ENCODE data around the gene MIP. TPM values are rescaled to one million over a fixed set of nuclear protein-coding genes. Genes with fewer than 3 reads are reported as not detected.
"Not testable (repeated sequence)": the region's sequence is repeated elsewhere in the genome, so short reads cannot be mapped to it uniquely, and the experiment has no call there.

The MIP gene
- not detected for total RNA-seq

DNA sequence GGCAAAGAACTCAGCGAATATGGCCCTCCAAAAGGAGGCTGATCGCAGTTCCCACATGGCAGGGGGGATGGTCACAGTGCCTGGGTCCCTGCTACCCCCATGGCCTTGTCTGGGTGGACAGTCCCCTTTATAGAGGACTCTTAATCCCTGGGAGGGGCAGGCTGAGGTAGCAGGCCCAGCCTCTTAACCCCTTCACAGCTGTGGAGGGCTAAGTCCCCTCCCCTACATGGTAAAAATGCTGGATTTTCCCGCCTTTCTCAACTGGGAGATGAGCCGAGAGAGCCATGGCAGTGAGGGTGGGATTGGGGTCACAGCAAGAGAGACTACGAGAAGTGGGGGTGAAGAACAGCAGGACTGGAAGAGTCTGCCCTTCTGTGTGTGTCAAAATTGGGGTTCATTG lies at the start of gene MIP:
TSS of gene MIP (minus strand) at position 101 of the 400 bp plus-strand sequence. CDS start at position 57, 44 bp downstream.
- no peak for ATAC-seq (ENCODE audit: low FRiP score in 2 of 2)
- WGBS, 2 donors: 85 to 88% methylated on average over 5 of the region's 5 CpGs

DNA sequence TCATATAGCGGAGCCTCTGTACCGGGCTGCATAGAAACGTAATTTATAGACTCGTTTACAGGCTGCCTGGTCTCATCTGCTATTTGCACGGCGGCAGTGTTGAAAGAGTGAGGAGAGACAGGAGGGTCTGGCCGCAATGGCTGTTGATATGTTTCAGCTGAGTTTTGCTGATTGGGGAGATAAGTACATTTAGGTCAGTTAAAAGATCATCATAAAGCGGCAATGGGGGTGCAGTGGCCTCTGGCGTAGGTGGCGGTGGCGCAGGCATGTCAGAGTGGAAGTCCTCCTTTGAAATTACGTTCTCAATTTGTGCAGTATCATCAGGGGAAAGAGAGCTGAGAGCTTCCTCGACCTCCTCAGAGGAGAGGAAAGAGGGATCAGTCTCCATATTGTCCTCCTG lies 45.4 kb upstream of the MIP start:
- H3K4me1 ChIP-seq; H3K27me3 ChIP-seq; H3K9me3 ChIP-seq; H3K36me3 ChIP-seq; H3K4me3 ChIP-seq; ATAC-seq (ENCODE audit: low FRiP score in 2 of 2); H3K27ac ChIP-seq: not testable (repeated sequence)
- DNase-seq: peak in 1 of 2 donors; percentile 37
- WGBS, 2 donors: 84 to 91% methylated on average over 13 of the region's 13 CpGs

More for the DNA sequence above, at the start of gene MIP:
- TF ChIP-seq POLR2AphosphoS5 (IDR thresholded peaks at IDR 0.05) (no peak), POLR2A (IDR thresholded peaks at IDR 0.05) (no peak), EP300 (IDR thresholded peaks at IDR 0.05) (no peak)
- TF ChIP-seq, protein P1, sequence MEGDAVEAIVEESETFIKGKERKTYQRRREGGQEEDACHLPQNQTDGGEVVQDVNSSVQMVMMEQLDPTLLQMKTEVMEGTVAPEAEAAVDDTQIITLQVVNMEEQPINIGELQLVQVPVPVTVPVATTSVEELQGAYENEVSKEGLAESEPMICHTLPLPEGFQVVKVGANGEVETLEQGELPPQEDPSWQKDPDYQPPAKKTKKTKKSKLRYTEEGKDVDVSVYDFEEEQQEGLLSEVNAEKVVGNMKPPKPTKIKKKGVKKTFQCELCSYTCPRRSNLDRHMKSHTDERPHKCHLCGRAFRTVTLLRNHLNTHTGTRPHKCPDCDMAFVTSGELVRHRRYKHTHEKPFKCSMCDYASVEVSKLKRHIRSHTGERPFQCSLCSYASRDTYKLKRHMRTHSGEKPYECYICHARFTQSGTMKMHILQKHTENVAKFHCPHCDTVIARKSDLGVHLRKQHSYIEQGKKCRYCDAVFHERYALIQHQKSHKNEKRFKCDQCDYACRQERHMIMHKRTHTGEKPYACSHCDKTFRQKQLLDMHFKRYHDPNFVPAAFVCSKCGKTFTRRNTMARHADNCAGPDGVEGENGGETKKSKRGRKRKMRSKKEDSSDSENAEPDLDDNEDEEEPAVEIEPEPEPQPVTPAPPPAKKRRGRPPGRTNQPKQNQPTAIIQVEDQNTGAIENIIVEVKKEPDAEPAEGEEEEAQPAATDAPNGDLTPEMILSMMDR (IDR thresholded peaks at IDR 0.05): no peak
- H3K4me3 ChIP-seq: no peak within 1 kb of the TSS
- no peak for DNase-seq
- H3K27me3 ChIP-seq: no peaks in the 10 kb centered on the region
- H3K9me3 ChIP-seq: no peaks in the 10 kb centered on the region
- no peak within 1 kb of the TSS for H3K27ac ChIP-seq
- no peaks in the 10 kb centered on the region for H3K36me3 ChIP-seq
- H3K4me1 ChIP-seq: peaks cover 0 to 5% (median 4%) of the 10 kb centered on the region in 4 donors

DNA sequence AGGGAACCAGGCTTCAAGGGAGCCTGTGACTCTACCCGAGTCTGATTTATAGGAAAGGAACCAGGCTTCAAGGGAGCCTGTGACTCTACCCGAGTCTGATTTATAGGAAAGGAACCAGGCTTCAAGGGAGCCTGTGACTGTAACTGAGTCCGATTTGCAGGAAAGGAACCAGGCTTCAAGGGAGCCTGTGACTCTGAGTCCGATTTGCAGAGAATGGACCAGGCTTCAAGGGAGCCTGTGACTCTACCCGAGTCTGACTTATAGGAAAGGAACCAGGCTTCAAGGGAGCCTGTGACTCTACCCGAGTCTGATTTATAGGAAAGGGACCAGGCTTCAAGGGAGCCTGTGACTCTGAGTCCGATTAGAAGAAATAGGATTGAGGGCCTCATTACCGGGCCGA lies 45.0 kb upstream of the MIP start:
- not testable (repeated sequence) for H3K4me1 ChIP-seq; H3K27me3 ChIP-seq; H3K4me3 ChIP-seq; ATAC-seq (ENCODE audit: low FRiP score in 2 of 2); H3K36me3 ChIP-seq; H3K9me3 ChIP-seq; H3K27ac ChIP-seq; DNase-seq
- 84 to 85% methylated on average over 9 of the region's 9 CpGs for WGBS, 2 donors

DNA sequence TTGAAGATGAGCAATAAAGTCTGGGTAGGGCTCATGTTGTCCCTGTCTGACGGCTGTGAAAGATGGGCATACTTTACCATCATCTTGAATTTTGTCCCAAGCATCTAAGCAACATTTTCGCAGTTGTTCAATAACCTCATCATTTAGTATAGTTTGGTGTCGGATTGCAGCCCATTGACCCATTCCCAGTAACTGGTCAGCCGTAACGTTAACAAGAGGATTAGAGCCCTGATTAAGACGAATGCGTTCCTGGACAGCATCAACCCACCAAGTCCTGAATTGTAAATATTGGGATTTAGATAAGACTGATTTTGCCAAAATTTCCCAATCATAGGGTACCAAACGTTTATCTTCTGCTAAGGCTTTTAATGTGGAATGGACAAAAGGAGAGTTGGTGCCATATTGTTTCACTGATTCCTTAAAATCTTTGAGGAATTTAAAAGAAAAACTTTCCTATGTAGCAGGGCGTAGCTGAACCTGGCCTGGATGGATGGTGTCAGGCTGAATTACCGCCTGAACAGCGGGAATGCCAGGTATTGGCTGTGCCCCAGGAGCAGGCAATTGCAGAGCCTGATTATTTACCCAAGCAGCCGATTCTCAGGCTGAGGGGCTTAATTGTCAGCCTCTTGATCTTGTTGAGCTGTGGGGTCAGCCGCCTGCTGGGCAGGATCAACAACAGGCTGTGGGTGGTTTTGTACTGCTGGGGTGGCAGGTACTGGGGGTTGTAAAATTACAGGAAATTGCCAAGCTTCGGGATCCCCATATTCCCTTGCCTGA lies 43.9 kb upstream of the MIP start:
- H3K4me3 ChIP-seq; H3K36me3 ChIP-seq; H3K27me3 ChIP-seq; DNase-seq; ATAC-seq (ENCODE audit: low FRiP score in 2 of 2); H3K27ac ChIP-seq; H3K9me3 ChIP-seq; H3K4me1 ChIP-seq: not testable (repeated sequence)
- WGBS, 2 donors: 73 to 75% methylated on average over 14 of the region's 14 CpGs

DNA sequence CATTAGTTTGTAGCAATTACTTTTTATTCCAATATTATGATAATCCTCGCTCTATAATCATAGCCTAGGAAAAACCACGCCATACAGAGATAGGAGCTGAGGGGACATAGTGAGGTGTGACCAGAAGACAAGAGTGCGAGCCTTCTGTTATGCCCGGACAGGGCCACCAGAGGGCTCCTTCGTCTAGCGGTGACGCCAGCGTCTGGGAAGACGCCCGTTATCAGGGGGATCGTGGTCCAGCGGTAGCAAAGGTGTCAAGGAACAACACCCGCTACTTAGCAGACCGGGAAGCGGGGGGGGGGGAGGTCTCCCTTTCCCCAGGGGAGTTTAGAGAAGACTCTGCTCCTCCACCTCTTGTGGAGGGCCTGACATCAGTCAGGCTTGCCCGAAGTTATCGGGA lies 42.2 kb upstream of the MIP start:
- TF ChIP-seq, protein P1 (IDR thresholded peaks at IDR 0.05): peak in 5 of 6 experiments; percentile 6 to 57 (median 31)
- WGBS, 2 donors: 15 to 16% methylated on average over 13 to 17 of the region's 17 CpGs

DNA sequence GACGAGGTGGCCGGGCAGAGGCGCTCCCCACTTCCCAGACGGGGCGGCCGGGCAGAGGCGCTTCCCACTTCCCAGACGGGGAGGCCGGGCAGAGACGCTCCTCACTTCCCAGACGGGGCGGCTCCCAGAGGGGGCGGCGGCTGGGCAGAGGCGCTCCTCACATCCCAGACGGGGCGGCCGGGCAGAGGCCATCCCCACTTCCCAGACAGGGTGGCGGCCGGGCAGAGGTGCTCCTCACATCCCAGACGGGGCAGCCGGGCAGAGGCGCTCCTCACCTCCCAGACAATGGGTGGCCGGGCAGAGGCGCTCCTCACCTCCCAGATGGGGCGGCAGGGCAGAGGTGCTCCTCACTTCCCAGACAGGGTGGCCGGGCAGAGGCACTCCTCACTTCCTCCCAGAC lies 40.0 kb upstream of the MIP start:
- H3K36me3 ChIP-seq; ATAC-seq (ENCODE audit: low FRiP score in 2 of 2); H3K4me1 ChIP-seq; H3K27ac ChIP-seq; H3K27me3 ChIP-seq; H3K4me3 ChIP-seq; H3K9me3 ChIP-seq: not testable (repeated sequence)
- WGBS, 2 donors: 93 to 100% methylated on average over 10 to 20 of the region's 27 CpGs
- DNase-seq: peak in 1 of 2 donors; percentile 76

More for the DNA sequence above, 42.2 kb upstream of the MIP start:
- not testable (repeated sequence) for H3K4me3 ChIP-seq; H3K27ac ChIP-seq; H3K27me3 ChIP-seq; H3K36me3 ChIP-seq; H3K9me3 ChIP-seq; ATAC-seq (ENCODE audit: low FRiP score in 2 of 2); H3K4me1 ChIP-seq
- DNase-seq: peak in 1 of 2 donors; percentile 55

DNA sequence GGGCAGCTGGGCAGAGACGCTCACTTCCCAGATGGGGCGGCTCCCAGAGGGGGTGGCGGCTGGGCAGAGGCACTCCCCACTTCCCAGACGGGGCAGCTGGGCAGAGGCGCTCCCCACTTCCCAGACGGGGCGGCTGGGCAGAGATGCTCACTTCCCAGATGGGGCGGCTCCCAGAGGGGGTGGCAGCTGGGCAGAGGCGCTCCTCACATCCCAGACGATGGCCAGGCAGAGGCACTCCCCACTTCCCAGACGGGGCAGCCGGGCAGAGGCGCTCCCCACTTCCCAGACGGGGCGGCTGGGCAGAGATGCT lies 39.6 kb upstream of the MIP start:
- H3K9me3 ChIP-seq; H3K27ac ChIP-seq; H3K4me3 ChIP-seq; DNase-seq; H3K36me3 ChIP-seq; H3K27me3 ChIP-seq; ATAC-seq (ENCODE audit: low FRiP score in 2 of 2); H3K4me1 ChIP-seq: not testable (repeated sequence)
- 89 to 90% methylated on average over 2 to 11 of the region's 15 CpGs for WGBS, 2 donors

DNA sequence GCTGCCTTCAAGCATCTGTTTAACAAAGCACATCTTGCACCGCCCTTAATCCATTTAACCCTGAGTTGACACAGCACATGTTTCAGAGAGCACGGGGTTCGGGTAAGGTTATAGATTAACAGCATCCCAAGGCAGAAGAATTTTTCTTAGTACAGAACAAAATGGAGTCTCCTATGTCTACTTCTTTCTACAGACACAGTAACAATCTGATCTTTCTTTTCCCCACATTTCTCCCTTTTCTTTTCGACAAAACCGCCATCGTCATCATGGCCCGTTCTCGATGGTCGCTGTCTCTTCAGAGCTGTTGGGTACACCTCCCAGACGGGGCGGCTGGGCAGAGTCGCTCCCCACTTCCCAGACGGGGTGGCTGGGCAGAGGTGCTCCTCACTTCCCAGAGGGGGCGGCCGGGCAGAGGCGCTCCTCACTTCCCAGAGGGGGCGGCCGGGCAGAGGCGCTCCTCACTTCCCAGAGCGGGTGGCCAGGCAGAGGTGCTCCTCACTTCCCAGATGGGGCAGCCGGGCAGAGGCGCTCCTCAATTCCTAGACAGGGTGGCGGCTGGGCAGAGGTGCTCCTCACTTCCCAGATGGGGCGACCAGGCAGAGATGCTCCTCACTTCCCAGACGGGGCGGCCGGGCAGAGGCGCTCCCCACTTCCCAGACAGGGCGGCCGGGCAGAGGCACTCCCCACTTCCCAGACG lies 39.1 kb upstream of the MIP start:
- not testable (repeated sequence) for H3K4me1 ChIP-seq; H3K4me3 ChIP-seq; H3K27me3 ChIP-seq; H3K27ac ChIP-seq; H3K9me3 ChIP-seq; ATAC-seq (ENCODE audit: low FRiP score in 2 of 2); H3K36me3 ChIP-seq
- DNase-seq: peak in 1 of 2 donors; percentile 73
- WGBS, 2 donors: 79 to 92% methylated on average over 23 to 25 of the region's 31 CpGs
